Ovary (tissue), 9 donors: ENCODE results near the gene CLIC3. TPM values are rescaled to one million over a fixed set of nuclear protein-coding genes. Genes with fewer than 3 reads are reported as not detected.

Experiments used
- DNase-seq, 5 donors: peaks; one replicate each; pipeline ENCODE4 v3.0.0-alpha.2; 2019 to 2020
- H3K27ac ChIP-seq, 2 donors: fragments of 200-600 bp; one replicate each; pipeline versions ENCODE4 v1.5.1 to v1.8.0; 2019 to 2022
- H3K27me3 ChIP-seq: fragments of 200-600 bp; one replicate; pipeline ENCODE4 v1.8.0; 2022
- H3K36me3 ChIP-seq: fragments of 200-600 bp; sonication (generic); one replicate; pipeline ENCODE4 v1.5.1; 2019
- H3K4me1 ChIP-seq: one replicate; pipeline ENCODE4 v1.8.1; 2013; ENCODE audit warnings: mild to moderate bottlenecking, moderate library complexity; ENCODE audit not compliant: insufficient read depth
- H3K4me3 ChIP-seq: fragments of 200-600 bp; sonication (generic); one replicate; pipeline ENCODE4 v1.5.1; 2017
- H3K9me3 ChIP-seq, 2 donors: fragments of 200-600 bp in 1 of 2; sonication (generic) in 1 of 2; one replicate each; pipeline versions ENCODE4 v1.5.1 to v1.8.1; 2013 to 2019; ENCODE audit warnings: mild to moderate bottlenecking in 1 of 2, moderate library complexity in 1 of 2
- EP300 ChIP-seq: sonication (generic); formaldehyde crosslinking; IDR thresholded peaks from one replicate; pipeline ENCODE4 v1.6.1; 2017; ENCODE audit warnings: antibody characterized with exemption
- POLR2A ChIP-seq: fragments of 450-650 bp; IDR thresholded peaks from one replicate; pipeline ENCODE4 v1.6.1; 2017; ENCODE audit warnings: antibody characterized with exemption, mild to moderate bottlenecking, moderate library complexity
- WGBS, 3 donors: extraction: QIAGEN DNeasy Blood & Tissue Kit in 1 of 3; methylation state at CpG; one replicate each; pipeline versions ENCODE4 v1.1.5 to v1.1.7; 2013 to 2017; 5-methylcytosine and 5-hydroxymethylcytosine counted together
- intact Hi-C, 4 donors: fragments of 100-400 bp; cut with DNase I; formaldehyde crosslinking; loops; one replicate each; pipeline versions ENCODE4 v1.11.0 to v1.15.1; 2022 to 2023
- polyA plus RNA-seq, 2 donors: library from polyadenylated mRNA; stranded (reverse); fragments of 200-250 nt in 1 of 2; fragments of 350-450 nt in 1 of 2; fragmentation: Illumina TruSeq in 1 of 2; extraction: RNeasy Lipid Tissue Mini Kit (QIAGEN cat#74804) in 1 of 2; gene quantifications; one replicate each; pipeline ENCODE4 v1.2.3, GENCODE V29; 2013 to 2014
- total RNA-seq, 7 donors: library from RNA; depleted of rRNA in 2 of 7; stranded (reverse); fragments of >200 nt in 2 of 7; fragmentation: NEBNext Ultra II Directional in 3 of 7; extraction: Animal tissue kit (Norgen Biotek cat#: 25700) in 3 of 7; gene quantifications; one replicate each; pipeline versions ENCODE4 v1.1.0 to v1.2.4, GENCODE V29; 2016 to 2023
- TF ChIP-seq, protein P1 (sequence below), 3 donors: fragments of 450-650 bp in 2 of 3; fragments of 200-600 bp in 1 of 3; IDR thresholded peaks; one replicate each; pipeline versions ENCODE4 v1.5.1 to v1.8.0; 2016 to 2022; ENCODE audit warnings: antibody characterized with exemption in 3 of 3, mild to moderate bottlenecking in 1 of 3
- donor health status: DM: no; HTN: no; CAD: no; lungs with moderate emphysema.
- donor health status: DM: no; HTN: no; CAD: no.
- donor health status: Bipolar disorder and iron deficiency.
- donor health status: DM: yes; HTN: yes; CAD: no.
- donor health status: DM: no; HTN: no; CAD: no.
- donor health status: DM: yes; HTN: yes; CAD: no.

CLIC3 gene
- total and polyA plus RNA-seq, 9 donors: 0.57 to 6.5 (median 1.3) TPM; not detected in 3

DNA sequence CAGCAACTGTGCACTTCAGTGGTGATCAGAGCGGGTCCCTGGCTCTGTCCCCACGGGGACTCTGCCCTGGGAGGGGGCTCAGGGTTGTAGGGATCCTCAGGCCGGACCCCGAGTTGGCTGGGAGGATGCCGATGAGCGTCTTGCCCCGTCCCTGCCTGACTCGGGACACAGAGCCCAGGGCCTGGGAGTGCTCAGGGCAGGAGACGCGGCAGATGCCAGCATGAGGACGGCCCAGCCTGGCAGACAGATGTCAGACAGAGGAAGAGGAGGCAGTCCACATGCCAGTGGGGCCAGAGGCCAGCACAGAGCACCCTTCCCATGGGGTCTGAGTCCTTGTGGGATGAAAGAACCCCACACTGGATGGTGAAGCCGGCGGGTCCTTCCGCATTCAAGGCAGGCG lies 33.0 kb downstream of the CLIC3 start:
- Histone ChIP-seq H3K4me3 (no peak overlapping the region), H3K4me1 (no peaks in the 10 kb centered on the region), H3K9me3 (no peaks in the 10 kb centered on the region), H3K27me3 (no peaks in the 10 kb centered on the region), H3K27ac (no peak overlapping the region), H3K36me3 (no peaks in the 10 kb centered on the region)
- 85 to 88% (median 88%) methylated on average over 15 of the region's 15 CpGs for WGBS, 3 donors
- TF ChIP-seq, protein P1, sequence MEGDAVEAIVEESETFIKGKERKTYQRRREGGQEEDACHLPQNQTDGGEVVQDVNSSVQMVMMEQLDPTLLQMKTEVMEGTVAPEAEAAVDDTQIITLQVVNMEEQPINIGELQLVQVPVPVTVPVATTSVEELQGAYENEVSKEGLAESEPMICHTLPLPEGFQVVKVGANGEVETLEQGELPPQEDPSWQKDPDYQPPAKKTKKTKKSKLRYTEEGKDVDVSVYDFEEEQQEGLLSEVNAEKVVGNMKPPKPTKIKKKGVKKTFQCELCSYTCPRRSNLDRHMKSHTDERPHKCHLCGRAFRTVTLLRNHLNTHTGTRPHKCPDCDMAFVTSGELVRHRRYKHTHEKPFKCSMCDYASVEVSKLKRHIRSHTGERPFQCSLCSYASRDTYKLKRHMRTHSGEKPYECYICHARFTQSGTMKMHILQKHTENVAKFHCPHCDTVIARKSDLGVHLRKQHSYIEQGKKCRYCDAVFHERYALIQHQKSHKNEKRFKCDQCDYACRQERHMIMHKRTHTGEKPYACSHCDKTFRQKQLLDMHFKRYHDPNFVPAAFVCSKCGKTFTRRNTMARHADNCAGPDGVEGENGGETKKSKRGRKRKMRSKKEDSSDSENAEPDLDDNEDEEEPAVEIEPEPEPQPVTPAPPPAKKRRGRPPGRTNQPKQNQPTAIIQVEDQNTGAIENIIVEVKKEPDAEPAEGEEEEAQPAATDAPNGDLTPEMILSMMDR (IDR thresholded peaks at IDR 0.05): no peak
- TF ChIP-seq POLR2A (no peak), EP300 (no peak)
- intact Hi-C loops: no loop called here
- no peak for DNase-seq

DNA sequence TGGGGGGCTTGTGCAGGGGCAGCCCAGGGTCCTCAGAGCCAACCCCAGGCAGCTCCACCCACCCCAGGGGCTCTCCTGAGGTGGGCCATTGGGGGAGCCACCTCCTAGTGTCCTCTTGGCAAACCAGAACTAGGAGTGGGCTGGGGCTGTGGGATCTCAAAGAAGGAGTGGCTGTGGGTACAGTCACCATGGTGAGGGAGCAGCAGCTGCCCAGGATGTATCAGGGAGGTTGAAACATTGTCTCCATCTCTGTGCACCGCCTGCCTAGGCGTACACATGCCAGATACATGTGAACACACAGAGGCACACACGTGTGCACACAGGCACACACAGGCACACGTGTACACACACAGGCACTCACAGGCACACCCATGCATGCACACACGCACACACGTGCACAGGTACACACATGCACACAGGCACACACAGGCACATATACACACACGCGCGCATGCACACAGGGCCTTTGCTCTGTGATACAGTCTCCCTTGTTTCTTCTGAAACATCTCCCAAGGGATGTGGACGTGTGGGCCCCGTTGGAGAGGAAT lies 33.6 kb downstream of the CLIC3 start:
- intact Hi-C loops: no loop called here
- H3K4me3 ChIP-seq: no peak overlapping the region
- 80 to 82% (median 80%) methylated on average over 11 of the region's 11 CpGs for WGBS, 3 donors
- H3K36me3 ChIP-seq: no peaks in the 10 kb centered on the region
- no peak for TF ChIP-seq EP300
- no peak for TF ChIP-seq POLR2A
- TF ChIP-seq, protein P1 (IDR thresholded peaks at IDR 0.05): no peak
- DNase-seq: no peak
- H3K27me3 ChIP-seq: no peaks in the 10 kb centered on the region
- no peak overlapping the region for H3K27ac ChIP-seq
- H3K4me1 ChIP-seq: no peaks in the 10 kb centered on the region
- H3K9me3 ChIP-seq: no peaks in the 10 kb centered on the region

DNA sequence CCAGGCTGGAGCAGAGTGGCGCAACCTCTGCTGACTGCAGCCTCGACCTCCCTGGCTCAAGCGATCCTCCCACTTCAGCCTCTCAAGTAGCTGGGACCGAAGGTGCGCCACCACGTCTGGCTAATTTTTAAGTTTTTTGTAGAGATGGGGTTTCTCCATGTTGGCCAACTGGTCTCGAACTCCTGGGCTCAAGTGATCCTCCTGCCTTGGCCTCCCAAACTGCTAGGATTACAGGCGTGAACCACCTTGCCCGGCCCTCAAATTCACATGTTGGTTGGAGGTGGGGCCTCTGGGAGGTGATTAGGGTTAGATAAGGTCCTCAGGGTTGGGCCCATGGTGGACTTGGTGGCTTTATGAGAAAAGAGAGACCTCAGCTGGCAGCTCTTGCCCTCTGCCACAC lies 34.2 kb downstream of the CLIC3 start:
- no peak for DNase-seq
- no peak overlapping the region for H3K27ac ChIP-seq
- no peaks in the 10 kb centered on the region for H3K36me3 ChIP-seq
- no peak for TF ChIP-seq EP300
- no peak for TF ChIP-seq POLR2A
- TF ChIP-seq, protein P1 (IDR thresholded peaks at IDR 0.05): no peak
- H3K9me3 ChIP-seq: no peaks in the 10 kb centered on the region
- WGBS, 3 donors: 96 to 98% (median 97%) methylated on average over 9 of the region's 9 CpGs
- H3K27me3 ChIP-seq: no peaks in the 10 kb centered on the region
- intact Hi-C loops: no loop called here
- H3K4me1 ChIP-seq: no peaks in the 10 kb centered on the region
- no peak overlapping the region for H3K4me3 ChIP-seq

DNA sequence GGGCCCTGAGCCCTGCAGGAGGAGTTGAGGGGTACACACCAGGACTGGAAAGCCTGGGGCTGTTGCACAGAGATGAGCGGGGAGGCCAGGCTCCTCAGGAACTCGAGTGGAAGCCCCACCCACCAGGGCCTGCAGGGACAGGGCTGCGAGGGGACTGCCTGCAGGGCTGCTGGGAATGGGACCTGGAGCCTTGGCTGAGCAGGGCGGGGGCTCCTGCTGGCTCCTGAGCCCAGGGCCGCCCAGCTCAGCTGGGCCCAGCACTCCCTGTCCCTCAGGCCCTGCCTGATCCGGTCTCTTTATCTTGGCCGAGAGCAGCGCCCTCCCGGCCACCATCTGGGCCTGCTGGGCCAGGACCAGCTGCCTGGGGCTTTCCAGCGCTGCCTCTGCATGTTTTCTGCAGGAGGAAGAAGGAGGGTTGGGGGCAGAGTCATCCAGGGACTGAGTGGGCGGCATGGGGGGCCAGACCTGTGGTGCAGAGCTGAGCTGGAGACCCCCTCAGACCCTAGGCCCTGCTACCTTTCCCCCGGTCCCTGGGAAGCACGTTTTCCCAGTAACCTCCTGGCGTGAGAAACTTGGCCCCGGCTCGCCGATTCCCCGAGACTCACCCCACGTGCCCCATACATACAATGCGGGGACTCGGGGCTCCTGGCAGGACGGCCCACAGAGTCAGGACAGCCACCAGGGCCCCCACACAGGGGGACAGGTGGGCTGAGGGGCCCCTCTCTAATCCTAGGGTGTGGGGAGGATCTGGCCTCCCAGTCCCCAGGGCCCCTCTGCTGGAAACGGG lies 34.9 kb downstream of the CLIC3 start:
- no peak for DNase-seq
- Histone ChIP-seq H3K27ac (no peak overlapping the region), H3K36me3 (no peaks in the 10 kb centered on the region), H3K4me3 (no peak overlapping the region), H3K27me3 (no peaks in the 10 kb centered on the region), H3K4me1 (no peaks in the 10 kb centered on the region), H3K9me3 (no peaks in the 10 kb centered on the region)
- no peak for TF ChIP-seq POLR2A
- TF ChIP-seq, protein P1 (IDR thresholded peaks at IDR 0.05): no peak
- no peak for TF ChIP-seq EP300
- 58 to 63% (median 61%) methylated on average over 21 to 23 of the region's 23 CpGs for WGBS, 3 donors
- intact Hi-C loops: no loop called here
